Heart left ventricle (tissue), 16 donors: ENCODE results near the gene TLK1. TPM values are rescaled to one million over a fixed set of nuclear protein-coding genes. Genes with fewer than 3 reads are reported as not detected.

ENCODE experiments used
- ATAC-seq, 4 donors: fragments of 200-7000 bp; cut with Tn5 transposase; one replicate each; pipeline ENCODE4 v1.9.1; 2020 to 2022; ENCODE audit warnings: moderate library complexity in 4 of 4, mild to moderate bottlenecking in 3 of 4, moderate number of reproducible peaks in 1 of 4
- DNase-seq, 5 donors: peaks; one replicate each; pipeline ENCODE4 v3.0.0-alpha.2; 2020
- H3K27ac ChIP-seq, 12 donors: fragments of 200-600 bp; sonication (generic) in 4 of 12; one replicate each; pipeline versions ENCODE4 v1.5.0 to v1.8.0; 2016 to 2022; ENCODE audit warnings: mild to moderate bottlenecking in 2 of 12
- H3K27me3 ChIP-seq, 9 donors: fragments of 200-600 bp; sonication (generic) in 2 of 9; one replicate each; pipeline versions ENCODE4 v1.5.1 to v1.8.0; 2016 to 2022; ENCODE audit warnings: mild to moderate bottlenecking in 3 of 9
- H3K36me3 ChIP-seq, 9 donors: fragments of 200-600 bp; sonication (generic) in 2 of 9; one replicate each; pipeline versions ENCODE4 v1.5.0 to v1.8.0; 2018 to 2022; ENCODE audit warnings: mild to moderate bottlenecking in 2 of 9
- H3K4me1 ChIP-seq, 12 donors: fragments of 200-600 bp; sonication (generic) in 4 of 12; one replicate each; pipeline versions ENCODE4 v1.5.0 to v1.8.0; 2016 to 2022; ENCODE audit warnings: mild to moderate bottlenecking in 3 of 12
- H3K4me3 ChIP-seq, 12 donors: fragments of 200-600 bp; sonication (generic) in 4 of 12; one replicate each; pipeline versions ENCODE4 v1.5.0 to v1.8.0; 2017 to 2022; ENCODE audit warnings: mild to moderate bottlenecking in 9 of 12, moderate library complexity in 4 of 12
- H3K9me3 ChIP-seq, 12 donors: fragments of 200-600 bp; sonication (generic) in 4 of 12; one replicate each; pipeline versions ENCODE4 v1.5.0 to v1.8.0; 2016 to 2022; ENCODE audit warnings: mild to moderate bottlenecking in 1 of 12
- CTCF ChIP-seq, 12 donors: fragments of 200-600 bp; sonication (generic) in 4 of 12; IDR thresholded peaks; one replicate each; pipeline versions ENCODE4 v1.5.0 to v1.8.0; 2018 to 2022; ENCODE audit warnings: antibody characterized with exemption in 12 of 12, mild to moderate bottlenecking in 5 of 12
- POLR2A ChIP-seq, 2 donors: fragments of 450-650 bp; IDR thresholded peaks; one replicate each; pipeline ENCODE4 v1.6.1; 2017; ENCODE audit warnings: antibody characterized with exemption in 2 of 2, mild to moderate bottlenecking in 2 of 2, moderate library complexity in 2 of 2
- WGBS, 4 donors: extraction: QIAGEN DNeasy Blood & Tissue Kit in 2 of 4; methylation state at CpG; one replicate each; pipeline versions ENCODE4 v1.1.5 to v1.1.7; 2013 to 2018; 5-methylcytosine and 5-hydroxymethylcytosine counted together
- intact Hi-C, 10 donors: fragments of 100-400 bp; cut with DNase I; formaldehyde crosslinking; loops; one replicate each; pipeline versions ENCODE4 v1.11.1 to v1.14.2; 2022
- polyA plus RNA-seq, 2 donors: library from polyadenylated mRNA; stranded (reverse); fragments of 200-250 nt; gene quantifications; one replicate each; pipeline ENCODE4 v1.2.3, GENCODE V29; 2013
- total RNA-seq, 9 donors: library from RNA; depleted of rRNA in 2 of 9; stranded (reverse); fragments of >200 nt in 2 of 9; fragmentation: NEBNext Ultra II Directional in 3 of 9; extraction: Animal tissue kit (Norgen Biotek cat#: 25700) in 3 of 9; gene quantifications; one replicate each; pipeline versions ENCODE4 v1.1.0 to v1.2.4, GENCODE V29; 2016 to 2023
- donor health status: ischemic (EF 13 %, LVEDD 7.1; RV severe dilation, severe dysfunction).
- donor health status: healthy with polysubstance abuse.
- donor health status: DM: no; HTN: yes; CAD: no.
- donor health status: DM: no; HTN: no; CAD: no.
- donor health status: ischemic (EF 25% LVEDD 6.9; RV normal size, moderate dysfunction).
- donor health status: ischemic (EF 25% LVEDD 5.7; RV mildly dilated, moderate dysfunction).
- donor health status: healthy.
- donor health status: DM: yes; HTN: yes; CAD: no.
- donor health status: ischemic (EF 35%, LVEDD 5.7; RV mildly dilated, moderate dysfunction).
- donor health status: nonischemic (EF 11% LVEDD 7.7; RV severe dilation, severe dysfunction).
- donor health status: DM: yes; HTN: yes; CAD: no.
- donor health status: PGD.
- donor health status: ischemic (EF 29% LVEDD 5.4; RV normal size, mild dysfunction).
- donor health status: nonischemic (EF 23%, LVEDD 6.1; RV moderate dilation, normal function).

TLK1 gene
- total and polyA plus RNA-seq, 11 donors: 7.2 to 41.4 (median 26.8) TPM

GRCh38 chr2:170967553-170967952, 193.1 kb downstream of the TLK1 start:
- peaks cover 0 to 5% (median 0%) of the 10 kb centered on the region in 12 donors for H3K4me1 ChIP-seq
- no peak overlapping the region for H3K4me3 ChIP-seq
- intact Hi-C loops: no loop called here
- no peaks in the 10 kb centered on the region for H3K9me3 ChIP-seq
- H3K27ac ChIP-seq: no peak overlapping the region
- 57 to 67% (median 61%) methylated on average over 5 of the region's 5 CpGs for WGBS, 4 donors
- TF ChIP-seq CTCF (IDR thresholded peaks at IDR 0.05) (no peak), POLR2A (IDR thresholded peaks at IDR 0.05) (no peak)
- H3K36me3 ChIP-seq: peaks cover 0 to 57% (median 54%) of the 10 kb centered on the region in 9 donors
- DNase-seq: peak in 1 of 5 donors; percentile 33
- H3K27me3 ChIP-seq: no peaks in the 10 kb centered on the region
- no peak for ATAC-seq

GRCh38 chr2:170966648-170967396, 193.9 kb downstream of the TLK1 start:
- Histone ChIP-seq H3K27ac (no peak overlapping the region), H3K4me3 (no peak overlapping the region), H3K36me3 (peaks cover 0 to 64% (median 61%) of the 10 kb centered on the region in 9 donors), H3K27me3 (no peaks in the 10 kb centered on the region), H3K4me1 (peaks cover 0 to 5% (median 0%) of the 10 kb centered on the region in 12 donors), H3K9me3 (no peaks in the 10 kb centered on the region)
- WGBS, 4 donors: 79 to 85% (median 81%) methylated on average over 13 of the region's 13 CpGs
- ATAC-seq (peak in 3 of 4 donors; percentile 27 to 47 (median 30)), DNase-seq (no peak)
- peak in 1 of 12 donors; percentile 15 for TF ChIP-seq CTCF (IDR thresholded peaks at IDR 0.05)
- no peak for TF ChIP-seq POLR2A (IDR thresholded peaks at IDR 0.05)
- intact Hi-C loops: no loop called here

GRCh38 chr2:170965446-170966225, 195.1 kb downstream of the TLK1 start:
- no peaks in the 10 kb centered on the region for H3K27me3 ChIP-seq
- DNase-seq: no peak
- H3K9me3 ChIP-seq: no peaks in the 10 kb centered on the region
- no peak overlapping the region for H3K4me3 ChIP-seq
- WGBS, 4 donors: 79 to 85% (median 82%) methylated on average over 20 of the region's 20 CpGs
- no peak for ATAC-seq
- intact Hi-C loops: no loop called here
- H3K27ac ChIP-seq: no peak overlapping the region
- peaks cover 0 to 5% (median 0%) of the 10 kb centered on the region in 12 donors for H3K4me1 ChIP-seq
- H3K36me3 ChIP-seq: peaks cover 3 to 76% (median 73%) of the 10 kb centered on the region in 9 donors
- no peak for TF ChIP-seq POLR2A (IDR thresholded peaks at IDR 0.05)
- TF ChIP-seq CTCF (IDR thresholded peaks at IDR 0.05): no peak

- Histone ChIP-seq H3K36me3 (peaks cover 3 to 98% (median 94%) of the 10 kb centered on the region in 9 donors), H3K27me3 (no peaks in the 10 kb centered on the region), H3K27ac (no peak overlapping the region), H3K4me3 (no peak overlapping the region), H3K4me1 (peaks cover 0 to 5% (median 0%) of the 10 kb centered on the region in 12 donors), H3K9me3 (no peaks in the 10 kb centered on the region)
- 75 to 85% (median 78%) methylated on average over 5 of the region's 5 CpGs for WGBS, 4 donors
- intact Hi-C loops: no loop called here
- TF ChIP-seq CTCF (IDR thresholded peaks at IDR 0.05) (no peak), POLR2A (IDR thresholded peaks at IDR 0.05) (no peak)
- DNase-seq (no peak), ATAC-seq (no peak)
Observed at GRCh38 chr2:170963386-170963785, 197.3 kb downstream of the TLK1 start.
